GM12878 (cell line): ENCODE results near the gene DCAF11. TPM values are rescaled to one million over a fixed set of nuclear protein-coding genes. Genes with fewer than 3 reads are reported as not detected.

Source experiments
- ATAC-seq: fragments of 200-7000 bp; cut with Tn5 transposase; 3 replicates; pipeline ENCODE4 v1.9.1; 2020; ENCODE audit warnings: mild to moderate bottlenecking, moderate library complexity
- BruUV-seq: library from RNA; stranded (reverse); fragments of 400-500 nt; replicated peaks from 2 replicates; lab custom pipeline; 2021; lab: Mats Ljungman, UMichigan
- CTCF ChIA-PET: fragments of 300-600 bp; sonication (Branson Sonifier 250); formaldehyde crosslinking; extraction: SDS; loops from one replicate; lab custom pipeline; 2021; ENCODE audit warnings: inconsistent platforms; lab: Yijun Ruan, JAX
- POLR2A ChIA-PET: fragments of 350-600 bp; formaldehyde crosslinking; extraction: SDS; loops from one replicate; lab custom pipeline; 2021; ENCODE audit warnings: inconsistent platforms; lab: Charles Lee
- RAD21 ChIA-PET: fragments of 300-600 bp; sonication (Branson Sonifier 250); formaldehyde crosslinking; loops from one replicate; lab custom pipeline; 2023; ENCODE audit warnings: antibody characterized with exemption; ENCODE audit not compliant: unreplicated experiment; lab: Charles Lee
- SMC1A ChIA-PET: fragments of 300-600 bp; sonication (Branson Sonifier 250); formaldehyde crosslinking; loops from one replicate; lab custom pipeline; 2023; ENCODE audit not compliant: unreplicated experiment, uncharacterized antibody; lab: Charles Lee
- DNase-seq: peaks from one replicate; pipeline ENCODE4 v3.0.0-alpha.2; 2011; ENCODE audit warnings: low read depth, low spot score
- FAIRE-seq: peaks from 3 replicates; lab custom pipeline; 2011; peaks lifted over from hg19 to GRCh38; lab: Jason Lieb, UNC
- H2AFZ ChIP-seq: 2 replicates; pipeline ENCODE4 v1.6.0; 2011; ENCODE audit warnings: low read depth, low read length, control low read depth; ENCODE audit not compliant: control insufficient read depth
- H3K27ac ChIP-seq: 2 replicates; pipeline ENCODE4 v1.5.1; 2011; ENCODE audit warnings: control low read depth; ENCODE audit not compliant: control insufficient read depth, insufficient read depth
- H3K27me3 ChIP-seq, 2 experiments: replicated peaks in 1 of 2; 2 replicates each; pipeline versions ENCODE4 v1.6.0 to v1.6.1; 2011; ENCODE audit warnings: low read length in 1 of 2; ENCODE audit not compliant: control insufficient read depth in 2 of 2, insufficient read depth in 2 of 2
- H3K36me3 ChIP-seq, 2 experiments: 2 replicates each; pipeline ENCODE4 v1.5.1; 2011; ENCODE audit warnings: low read length in 1 of 2; ENCODE audit not compliant: control insufficient read depth in 2 of 2, insufficient read depth in 2 of 2
- H3K4me1 ChIP-seq: 2 replicates; pipeline ENCODE4 v1.6.1; 2011; ENCODE audit warnings: mild to moderate bottlenecking, low read length, moderate library complexity, mixed read lengths; ENCODE audit not compliant: control insufficient read depth, insufficient read depth
- H3K4me2 ChIP-seq: 2 replicates; pipeline ENCODE4 v1.6.0; 2011; ENCODE audit warnings: control low read depth; ENCODE audit not compliant: control insufficient read depth, insufficient read depth
- H3K4me3 ChIP-seq: fragments of 200-600 bp; sonication (generic); 2 replicates; pipeline ENCODE4 v1.5.1; 2016
- H3K79me2 ChIP-seq: 2 replicates; pipeline ENCODE4 v1.6.0; 2011; ENCODE audit warnings: low read length; ENCODE audit not compliant: control insufficient read depth, insufficient read depth
- H3K9ac ChIP-seq: 2 replicates; pipeline ENCODE4 v1.8.0; 2011; ENCODE audit warnings: low read length, control low read depth, mixed read lengths; ENCODE audit not compliant: control insufficient read depth, insufficient read depth
- H3K9me3 ChIP-seq: replicated peaks from 3 replicates; pipeline ENCODE4 v1.5.1; 2011; ENCODE audit warnings: mild to moderate bottlenecking, low read length; ENCODE audit not compliant: control insufficient read depth, insufficient read depth
- H4K20me1 ChIP-seq: 2 replicates; pipeline ENCODE4 v1.6.0; 2011; ENCODE audit not compliant: control insufficient read depth, insufficient read depth
- BMI1 ChIP-seq: fragments of 450-650 bp; IDR thresholded peaks from 2 replicates; pipeline ENCODE4 v1.6.1; 2016; ENCODE audit warnings: mild to moderate bottlenecking, moderate library complexity, borderline replicate concordance
- NFIC ChIP-seq: IDR thresholded peaks from 2 replicates; pipeline ENCODE4 v1.6.1; 2012; ENCODE audit warnings: low read depth, mild to moderate bottlenecking, inconsistent platforms, low read length, moderate library complexity
- RB1 ChIP-seq: fragments of 450-650 bp; formaldehyde crosslinking; IDR thresholded peaks from 2 replicates; pipeline ENCODE4 v1.6.1; 2017; ENCODE audit warnings: mild to moderate bottlenecking, borderline replicate concordance
- TCF3 ChIP-seq: IDR thresholded peaks from 2 replicates; pipeline ENCODE4 v1.6.1; 2012; ENCODE audit warnings: low read depth, mild to moderate bottlenecking, low read length, borderline replicate concordance; ENCODE audit not compliant: insufficient read depth
- WGBS: methylation state at CpG from one replicate; pipeline ENCODE4 v1.1.6; 2016; ENCODE audit warnings: low lambda C conversion rate; ENCODE audit not compliant: insufficient replicate concordance, insufficient coverage; ENCODE audit errors: missing lambda C conversion rate; 5-methylcytosine and 5-hydroxymethylcytosine counted together
- in situ Hi-C: fragments of 300-500 bp; cut with MboI; formaldehyde crosslinking; loops from 9 replicates; pipeline ENCODE4 v1.14.3; 2018; ENCODE audit warnings: mixed read lengths
- intact Hi-C: fragments of 100-400 bp; cut with micrococcal nuclease; formaldehyde crosslinking; loops from one replicate; pipeline ENCODE4 v1.14.2; 2022; ENCODE audit not compliant: unreplicated experiment
- polyA plus RNA-seq, 11 experiments: library from polyadenylated mRNA; depleted of rRNA in 4 of 11; unstranded in 6 of 11; stranded (reverse) in 5 of 11; fragments of >200 nt; fragmentation: Nextera tagmentation in 4 of 11; fragmentation: Illumina TruSeq in 1 of 11; extraction: Ambion mirVana in 4 of 11; extraction: Trizol in 1 of 11; gene quantifications; 1 replicate in 1 of 11; 2 replicates in 10 of 11; pipeline versions ENCODE4 v1.2.1 to v1.2.3, GENCODE V29; 2011 to 2016; ENCODE audit warnings: inconsistent platforms in 2 of 11, missing spikeins in 2 of 11, low read depth in 1 of 11
- total RNA-seq, 4 experiments: library from RNA; depleted of rRNA in 3 of 4; stranded (reverse); fragments of >200 nt in 3 of 4; fragmentation: Illumina TruSeq in 1 of 4; extraction: Trizol in 1 of 4; gene quantifications; 2 replicates each; pipeline versions ENCODE4 v1.2.1 to v1.2.3, GENCODE V29; 2013 to 2021
- TF ChIP-seq, protein P1 (sequence below): fragments of 450-650 bp; IDR thresholded peaks from 2 replicates; pipeline ENCODE4 v1.6.1; 2018; ENCODE audit warnings: mild to moderate bottlenecking, low read depth, moderate library complexity; ENCODE audit not compliant: partially characterized antibody

The DCAF11 gene
- total and polyA plus RNA-seq, 10 of the 15 experiments (the other 5 are each of a cell fraction or from before 2014, with no cell fraction given) = 13.4 to 91.2 (median 68.7) TPM

DNA sequence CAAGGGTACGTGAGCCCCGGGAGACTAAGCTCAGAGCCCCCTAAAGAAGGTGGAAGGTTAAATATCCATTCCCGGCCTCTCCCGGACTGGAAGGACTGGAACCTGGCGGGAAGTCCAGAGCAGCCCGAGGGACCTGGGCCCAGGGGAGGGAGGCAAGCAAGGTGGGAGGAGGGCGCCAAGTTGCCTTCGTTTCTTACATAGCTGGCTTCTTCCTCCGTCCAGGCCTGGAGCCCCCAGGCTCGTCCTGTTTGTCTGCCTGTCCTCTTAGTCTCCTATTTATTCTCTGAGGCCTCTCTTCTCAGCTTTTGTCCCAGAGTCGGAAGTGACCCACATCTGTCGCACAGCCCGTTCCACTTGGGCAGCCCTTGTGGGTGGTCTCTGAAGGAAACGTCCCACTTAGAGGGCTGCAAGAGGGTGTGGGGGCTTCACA, 19.7 kb upstream of the DCAF11 start:
- in situ Hi-C loops = loop anchor here (5.0 kb wide), 2 partner anchors 38 to 118 kb away; no protein-coding TSS in a partner anchor
- ChIA-PET POLR2A (interaction anchor here (1.0 to 6.8 kb wide), 14 partner anchors 10 to 148 kb away, joined by 3 to 90 read pairs (median 14); partner anchors contain the start of genes CARMIL3, DCAF11, EMC9 and IRF9), RAD21 (interaction anchor here (1.1 to 9.1 kb wide), 14 partner anchors 13 to 213 kb away, joined by 3 to 153 read pairs (median 6); partner anchors contain the start of genes CARMIL3, CIDEB, DCAF11 and IPO4), SMC1A (interaction anchor here (0.6 to 9.2 kb wide), 11 partner anchors 11 to 148 kb away, joined by 3 to 195 read pairs (median 7); partner anchors contain the start of genes DCAF11, IPO4, IRF9 and NRL)
- DNase-seq (no peak), ATAC-seq (peak; percentile 1)
- H3K9ac ChIP-seq = peak overlapping the region; percentile 100
- H2AFZ ChIP-seq = peak overlapping the region; percentile 36; the same call in 1 of the 2 replicates
- peaks cover 24% of the 10 kb centered on the region for H3K79me2 ChIP-seq
- TSS peak; percentile 89 for BruUV-seq
- no peaks in the 10 kb centered on the region for H3K9me3 ChIP-seq
- peak overlapping the region; percentile 64 for H3K4me2 ChIP-seq
- H3K36me3 ChIP-seq = peaks cover 0 to 11% of the 10 kb centered on the region in 2 experiments; a peak in 2 of 4 replicates
- H3K27ac ChIP-seq = peak overlapping the region; percentile 99
- H3K4me3 ChIP-seq = peak overlapping the region; percentile 98
- no peaks in the 10 kb centered on the region for H4K20me1 ChIP-seq
- 1% methylated on average over 14 of the region's 14 CpGs for WGBS
- H3K27me3 ChIP-seq = no peaks in the 10 kb centered on the region
- intact Hi-C loops = loop anchor here (1.0 to 5.0 kb wide), 3 partner anchors 19 to 202 kb away; partner anchors contain the start of genes DCAF11, DHRS1, IRF9 and NOP9
- TF ChIP-seq TCF3 (0 out of 2 replicates have a peak, but pooled peaks have one; percentile 7), RB1 (0 out of 2 replicates have a peak, but pooled peaks have one; percentile 7), NFIC (0 out of 2 replicates have a peak, but pooled peaks have one; percentile 49), BMI1 (no peak)
- TF ChIP-seq, protein P1, sequence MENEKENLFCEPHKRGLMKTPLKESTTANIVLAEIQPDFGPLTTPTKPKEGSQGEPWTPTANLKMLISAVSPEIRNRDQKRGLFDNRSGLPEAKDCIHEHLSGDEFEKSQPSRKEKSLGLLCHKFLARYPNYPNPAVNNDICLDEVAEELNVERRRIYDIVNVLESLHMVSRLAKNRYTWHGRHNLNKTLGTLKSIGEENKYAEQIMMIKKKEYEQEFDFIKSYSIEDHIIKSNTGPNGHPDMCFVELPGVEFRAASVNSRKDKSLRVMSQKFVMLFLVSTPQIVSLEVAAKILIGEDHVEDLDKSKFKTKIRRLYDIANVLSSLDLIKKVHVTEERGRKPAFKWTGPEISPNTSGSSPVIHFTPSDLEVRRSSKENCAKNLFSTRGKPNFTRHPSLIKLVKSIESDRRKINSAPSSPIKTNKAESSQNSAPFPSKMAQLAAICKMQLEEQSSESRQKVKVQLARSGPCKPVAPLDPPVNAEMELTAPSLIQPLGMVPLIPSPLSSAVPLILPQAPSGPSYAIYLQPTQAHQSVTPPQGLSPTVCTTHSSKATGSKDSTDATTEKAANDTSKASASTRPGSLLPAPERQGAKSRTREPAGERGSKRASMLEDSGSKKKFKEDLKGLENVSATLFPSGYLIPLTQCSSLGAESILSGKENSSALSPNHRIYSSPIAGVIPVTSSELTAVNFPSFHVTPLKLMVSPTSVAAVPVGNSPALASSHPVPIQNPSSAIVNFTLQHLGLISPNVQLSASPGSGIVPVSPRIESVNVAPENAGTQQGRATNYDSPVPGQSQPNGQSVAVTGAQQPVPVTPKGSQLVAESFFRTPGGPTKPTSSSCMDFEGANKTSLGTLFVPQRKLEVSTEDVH = no peak
- TF ChIP-seq, all 136 proteins: peak for 3
- CTCF ChIA-PET = interaction anchor here (0.7 to 11.2 kb wide), 11 partner anchors 9 to 506 kb away, joined by 3 to 294 read pairs (median 7); partner anchors contain the start of genes DCAF11, IRF9, NRL and PSME2
- 0 out of 2 replicates have a peak, but pooled peaks cover 3% of the 10 kb centered on the region for H3K4me1 ChIP-seq
- FAIRE-seq = no peak
